ENCODE data around the gene AHRR.

AHRR gene

GRCh38 chr5:386432-387341 lies 65.2 kb downstream of the AHRR start:
- Histone ChIP-seq H3K4me3 (ENCODE audit: low read length) (no peak overlapping the region), H3K4me1 (ENCODE audit: control insufficient read depth, insufficient read depth, low read length) (no peaks in the 10 kb centered on the region)

GRCh38 chr5:387491-388265 lies 66.2 kb downstream of the AHRR start:
- Histone ChIP-seq H3K4me3 (ENCODE audit: low read length) (no peak overlapping the region), H3K4me1 (ENCODE audit: control insufficient read depth, insufficient read depth, low read length) (no peaks in the 10 kb centered on the region), H3K9me3 (ENCODE audit: control insufficient read depth, low read length) (no peaks in the 10 kb centered on the region), H3K9ac (ENCODE audit: low read length) (no peak overlapping the region), H3K36me3 (ENCODE audit: control insufficient read depth, insufficient read depth, low read length) (no peaks in the 10 kb centered on the region), H3K27me3 (ENCODE audit: control insufficient read depth, insufficient read depth, low read length) (no peaks in the 10 kb centered on the region)

More at GRCh38 chr5:386432-387341, 65.2 kb downstream of the AHRR start:
- Histone ChIP-seq H3K9me3 (ENCODE audit: control insufficient read depth, low read length) (no peaks in the 10 kb centered on the region), H3K27me3 (ENCODE audit: control insufficient read depth, insufficient read depth, low read length) (no peaks in the 10 kb centered on the region), H3K36me3 (ENCODE audit: control insufficient read depth, insufficient read depth, low read length) (no peaks in the 10 kb centered on the region), H3K9ac (ENCODE audit: low read length) (no peak overlapping the region)

- Histone ChIP-seq H3K9me3 (ENCODE audit: control insufficient read depth, low read length) (no peaks in the 10 kb centered on the region), H3K9ac (ENCODE audit: low read length) (no peak overlapping the region), H3K27me3 (ENCODE audit: control insufficient read depth, insufficient read depth, low read length) (no peaks in the 10 kb centered on the region), H3K4me3 (ENCODE audit: low read length) (no peak overlapping the region), H3K4me1 (ENCODE audit: control insufficient read depth, insufficient read depth, low read length) (no peaks in the 10 kb centered on the region), H3K36me3 (ENCODE audit: control insufficient read depth, insufficient read depth, low read length) (no peaks in the 10 kb centered on the region)
Observed at GRCh38 chr5:388266-389196, 67.0 kb downstream of the AHRR start.

GRCh38 chr5:389197-389821 lies 67.8 kb downstream of the AHRR start:
- H3K9me3 ChIP-seq (ENCODE audit: control insufficient read depth, low read length) = no peaks in the 10 kb centered on the region
- H3K27me3 ChIP-seq (ENCODE audit: control insufficient read depth, insufficient read depth, low read length) = no peaks in the 10 kb centered on the region
- H3K36me3 ChIP-seq (ENCODE audit: control insufficient read depth, insufficient read depth, low read length) = no peaks in the 10 kb centered on the region
- H3K4me1 ChIP-seq (ENCODE audit: control insufficient read depth, insufficient read depth, low read length) = no peaks in the 10 kb centered on the region
- no peak overlapping the region for H3K9ac ChIP-seq (ENCODE audit: low read length)
- H3K4me3 ChIP-seq (ENCODE audit: low read length) = no peak overlapping the region

GRCh38 chr5:389891-390622 lies 68.5 kb downstream of the AHRR start:
- no peaks in the 10 kb centered on the region for H3K36me3 ChIP-seq (ENCODE audit: control insufficient read depth, insufficient read depth, low read length)
- H3K9ac ChIP-seq (ENCODE audit: low read length) = no peak overlapping the region
- no peaks in the 10 kb centered on the region for H3K9me3 ChIP-seq (ENCODE audit: control insufficient read depth, low read length)
- H3K27me3 ChIP-seq (ENCODE audit: control insufficient read depth, insufficient read depth, low read length) = no peaks in the 10 kb centered on the region
- H3K4me3 ChIP-seq (ENCODE audit: low read length) = no peak overlapping the region
- H3K4me1 ChIP-seq (ENCODE audit: control insufficient read depth, insufficient read depth, low read length) = no peaks in the 10 kb centered on the region

GRCh38 chr5:390623-391491 lies 69.3 kb downstream of the AHRR start:
- H3K4me1 ChIP-seq (ENCODE audit: control insufficient read depth, insufficient read depth, low read length) = no peaks in the 10 kb centered on the region
- H3K9ac ChIP-seq (ENCODE audit: low read length) = no peak overlapping the region
- no peaks in the 10 kb centered on the region for H3K36me3 ChIP-seq (ENCODE audit: control insufficient read depth, insufficient read depth, low read length)
- no peak overlapping the region for H3K4me3 ChIP-seq (ENCODE audit: low read length)
- no peaks in the 10 kb centered on the region for H3K27me3 ChIP-seq (ENCODE audit: control insufficient read depth, insufficient read depth, low read length)
- H3K9me3 ChIP-seq (ENCODE audit: control insufficient read depth, low read length) = no peaks in the 10 kb centered on the region

- Histone ChIP-seq H3K36me3 (ENCODE audit: control insufficient read depth, insufficient read depth, low read length) (no peaks in the 10 kb centered on the region), H3K4me3 (ENCODE audit: low read length) (no peak overlapping the region), H3K9ac (ENCODE audit: low read length) (no peak overlapping the region), H3K4me1 (ENCODE audit: control insufficient read depth, insufficient read depth, low read length) (no peaks in the 10 kb centered on the region), H3K27me3 (ENCODE audit: control insufficient read depth, insufficient read depth, low read length) (no peaks in the 10 kb centered on the region), H3K9me3 (ENCODE audit: control insufficient read depth, low read length) (no peaks in the 10 kb centered on the region)
Observed at GRCh38 chr5:392431-392988, 71.0 kb downstream of the AHRR start.

- Histone ChIP-seq H3K9ac (ENCODE audit: low read length) (no peak overlapping the region), H3K4me3 (ENCODE audit: low read length) (no peak overlapping the region), H3K36me3 (ENCODE audit: control insufficient read depth, insufficient read depth, low read length) (no peaks in the 10 kb centered on the region), H3K4me1 (ENCODE audit: control insufficient read depth, insufficient read depth, low read length) (no peaks in the 10 kb centered on the region), H3K27me3 (ENCODE audit: control insufficient read depth, insufficient read depth, low read length) (peaks cover 2% of the 10 kb centered on the region), H3K9me3 (ENCODE audit: control insufficient read depth, low read length) (no peaks in the 10 kb centered on the region)
Observed at GRCh38 chr5:393846-394275, 72.3 kb downstream of the AHRR start.

GRCh38 chr5:394671-395155 lies 73.2 kb downstream of the AHRR start:
- H3K4me1 ChIP-seq (ENCODE audit: control insufficient read depth, insufficient read depth, low read length) = peaks cover 5% of the 10 kb centered on the region
- H3K36me3 ChIP-seq (ENCODE audit: control insufficient read depth, insufficient read depth, low read length) = no peaks in the 10 kb centered on the region
- no peaks in the 10 kb centered on the region for H3K9me3 ChIP-seq (ENCODE audit: control insufficient read depth, low read length)
- no peak overlapping the region for H3K4me3 ChIP-seq (ENCODE audit: low read length)
- peaks cover 11% of the 10 kb centered on the region for H3K27me3 ChIP-seq (ENCODE audit: control insufficient read depth, insufficient read depth, low read length)
- H3K9ac ChIP-seq (ENCODE audit: low read length) = no peak overlapping the region

All from mucosa of stomach (tissue), 1 donor.